WI38 (cell line): Measurements from ENCODE around the gene SPTLC3.

ENCODE experiments used
- H3K4me3 ChIP-seq: 2 replicates; pipeline ENCODE4 v1.5.1; 2011; ENCODE audit warnings: low read depth, mild to moderate bottlenecking, control low read depth, low read length
- CTCF ChIP-seq: IDR thresholded peaks from 2 replicates; pipeline ENCODE4 v1.5.1; 2012; ENCODE audit warnings: low read depth, mild to moderate bottlenecking, control low read depth, low read length

Gene SPTLC3

GRCh38 chr20:12966468-12967085 lies 42.2 kb upstream of the SPTLC3 start:
- no peak overlapping the region for H3K4me3 ChIP-seq
- no peak for TF ChIP-seq CTCF

- TF ChIP-seq CTCF, result no peak
- H3K4me3 ChIP-seq, result no peak overlapping the region
Observed at GRCh38 chr20:12967932-12968331, 40.8 kb upstream of the SPTLC3 start.

- H3K4me3 ChIP-seq, result no peak overlapping the region
- TF ChIP-seq CTCF, result no peak
Observed at GRCh38 chr20:12968472-12968871, 40.3 kb upstream of the SPTLC3 start.

- no peak overlapping the region for H3K4me3 ChIP-seq
- no peak for TF ChIP-seq CTCF
Observed at GRCh38 chr20:12969071-12969669, 39.6 kb upstream of the SPTLC3 start.

GRCh38 chr20:12970372-12970821 lies 38.4 kb upstream of the SPTLC3 start:
- peak; percentile 6; the same call in 1 of the 2 replicates for TF ChIP-seq CTCF
- H3K4me3 ChIP-seq, result no peak overlapping the region

- no peak for TF ChIP-seq CTCF
- H3K4me3 ChIP-seq, result no peak overlapping the region
Observed at GRCh38 chr20:12975833-12976608, 32.8 kb upstream of the SPTLC3 start.
